Measurements from ENCODE around the gene SIAH3.
A peak's percentile ranks its signal among the peaks of the same experiment; 100 is the strongest.

SIAH3 gene

DNA sequence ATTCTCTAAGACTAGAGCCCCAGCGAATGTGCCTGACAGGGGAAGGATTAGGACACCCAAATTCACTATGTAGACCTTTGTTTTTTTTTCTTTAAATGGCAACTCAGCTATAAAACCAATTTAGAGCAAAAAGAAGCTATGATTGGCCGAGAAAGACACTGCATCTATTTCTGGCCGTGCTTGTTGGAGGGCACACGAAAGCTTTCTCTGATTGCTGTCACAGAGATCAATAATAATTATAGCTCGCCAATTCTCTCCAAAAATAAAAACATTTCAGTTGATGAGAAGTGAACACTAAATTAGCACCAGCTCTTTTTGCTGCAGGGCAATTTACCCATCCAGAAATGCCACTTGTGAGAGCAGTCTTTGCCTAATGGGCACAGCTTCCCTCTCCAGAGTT lies 118.2 kb downstream of the SIAH3 start:
- no peak for DNase-seq (ENCODE audit: low spot score)

DNA sequence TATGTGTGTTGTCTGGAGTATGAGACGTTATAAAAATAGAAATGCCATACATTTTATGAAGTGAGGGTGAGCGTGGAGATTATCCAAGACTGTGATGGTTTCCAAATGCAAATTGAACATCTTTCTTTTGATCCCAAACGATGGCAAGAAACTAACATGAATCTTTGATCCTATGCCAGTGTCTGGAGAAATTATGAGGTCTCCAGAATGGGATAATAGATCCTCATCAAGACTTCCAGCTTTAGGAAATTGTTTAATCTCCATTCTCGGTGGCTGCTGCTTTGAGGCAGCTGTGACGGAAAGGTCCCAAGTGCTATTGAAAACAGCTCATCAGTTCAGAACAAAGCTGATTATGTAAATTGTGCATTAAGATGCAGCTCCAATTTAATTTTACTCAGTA lies 118.6 kb downstream of the SIAH3 start:
- DNase-seq (ENCODE audit: low spot score) = no peak

GRCh38 chr13:45731455-45731854 lies 120.1 kb downstream of the SIAH3 start:
- DNase-seq (ENCODE audit: low spot score) = no peak

DNA sequence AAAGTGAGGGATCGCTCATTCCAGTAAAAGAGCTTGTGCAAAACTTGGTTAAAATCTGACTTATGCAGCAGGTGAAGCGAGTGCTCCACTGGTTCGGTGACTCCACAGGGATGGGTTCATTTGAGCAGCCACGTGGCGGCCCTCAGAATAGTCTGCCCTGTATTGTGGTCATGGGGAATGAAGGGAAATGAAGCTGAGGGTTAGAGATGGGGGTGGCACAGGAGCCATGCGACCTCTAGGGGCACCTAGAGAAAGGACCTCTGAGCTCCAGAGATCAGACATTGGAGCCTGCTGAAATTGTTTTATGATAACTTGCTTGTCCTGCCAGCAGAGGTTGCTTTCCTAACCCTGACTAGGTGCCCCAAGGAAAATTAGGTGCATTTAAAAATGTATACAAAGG lies 122.8 kb downstream of the SIAH3 start:
- peak; percentile 19 for DNase-seq (ENCODE audit: low spot score)
